Measurements from ENCODE around the gene RUNX3.

The RUNX3 gene

DNA sequence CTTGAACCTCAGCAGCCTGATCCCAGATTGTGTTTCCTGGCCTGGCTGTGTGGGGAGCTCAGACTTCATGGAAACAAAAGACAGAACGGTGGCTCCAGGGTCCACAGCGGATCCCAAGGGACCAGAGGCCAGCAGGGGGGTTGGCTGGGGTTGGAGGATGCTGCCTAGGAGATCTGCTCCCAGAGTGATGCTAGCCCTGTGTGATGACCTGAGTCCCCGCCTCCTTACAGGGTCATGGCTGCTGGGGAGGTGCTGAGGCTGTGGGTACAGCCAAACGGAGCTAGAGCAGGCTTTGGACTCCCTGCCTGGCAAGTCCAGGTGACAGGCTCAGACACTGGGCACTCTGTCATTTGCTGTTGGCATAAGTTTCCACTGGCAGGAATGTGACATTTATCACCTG, 11.5 kb upstream of the RUNX3 start:
- no peak overlapping the region for H3K27ac ChIP-seq (ENCODE audit: low read length)
- H3K27me3 ChIP-seq (replicated peaks; ENCODE audit: insufficient read depth, low read length) = no peaks in the 10 kb centered on the region
- TF ChIP-seq EZH2phosphoT487 (IDR thresholded peaks at IDR 0.05; ENCODE audit: low read length) (no peak), EZH2 (optimal IDR thresholded peaks at IDR 0.05; ENCODE audit: low read depth, low read length) (no peak)
- TF ChIP-seq, protein P1, sequence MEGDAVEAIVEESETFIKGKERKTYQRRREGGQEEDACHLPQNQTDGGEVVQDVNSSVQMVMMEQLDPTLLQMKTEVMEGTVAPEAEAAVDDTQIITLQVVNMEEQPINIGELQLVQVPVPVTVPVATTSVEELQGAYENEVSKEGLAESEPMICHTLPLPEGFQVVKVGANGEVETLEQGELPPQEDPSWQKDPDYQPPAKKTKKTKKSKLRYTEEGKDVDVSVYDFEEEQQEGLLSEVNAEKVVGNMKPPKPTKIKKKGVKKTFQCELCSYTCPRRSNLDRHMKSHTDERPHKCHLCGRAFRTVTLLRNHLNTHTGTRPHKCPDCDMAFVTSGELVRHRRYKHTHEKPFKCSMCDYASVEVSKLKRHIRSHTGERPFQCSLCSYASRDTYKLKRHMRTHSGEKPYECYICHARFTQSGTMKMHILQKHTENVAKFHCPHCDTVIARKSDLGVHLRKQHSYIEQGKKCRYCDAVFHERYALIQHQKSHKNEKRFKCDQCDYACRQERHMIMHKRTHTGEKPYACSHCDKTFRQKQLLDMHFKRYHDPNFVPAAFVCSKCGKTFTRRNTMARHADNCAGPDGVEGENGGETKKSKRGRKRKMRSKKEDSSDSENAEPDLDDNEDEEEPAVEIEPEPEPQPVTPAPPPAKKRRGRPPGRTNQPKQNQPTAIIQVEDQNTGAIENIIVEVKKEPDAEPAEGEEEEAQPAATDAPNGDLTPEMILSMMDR (IDR thresholded peaks at IDR 0.05; ENCODE audit: low read length) = no peak

DNA sequence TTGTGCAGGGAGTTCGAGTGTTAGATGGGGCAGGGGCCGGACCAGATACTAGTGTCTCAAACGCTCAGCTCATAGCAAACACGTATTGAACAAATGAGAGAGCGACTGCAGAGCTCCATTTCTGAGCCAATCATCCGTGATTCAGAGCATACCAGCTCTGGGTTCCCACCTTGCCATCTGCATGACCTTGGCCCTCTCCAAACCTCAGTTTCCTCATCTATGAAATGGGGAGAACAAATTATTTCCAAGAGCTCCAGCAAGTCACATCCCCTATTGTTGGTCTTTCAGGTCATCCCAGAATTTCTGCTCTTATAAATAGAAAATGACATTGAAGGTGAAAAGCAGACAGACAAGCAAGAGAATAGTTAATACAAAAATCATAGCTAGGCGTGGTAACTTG, 10.2 kb upstream of the RUNX3 start:
- TF ChIP-seq EZH2phosphoT487 (IDR thresholded peaks at IDR 0.05; ENCODE audit: low read length) (no peak), EZH2 (optimal IDR thresholded peaks at IDR 0.05; ENCODE audit: low read depth, low read length) (no peak)
- TF ChIP-seq, protein P1 (IDR thresholded peaks at IDR 0.05; ENCODE audit: low read length) = no peak
- Histone ChIP-seq H3K9ac (ENCODE audit: low read length) (no peak overlapping the region), H3K79me2 (ENCODE audit: low read length) (no peaks in the 10 kb centered on the region), H3K9me2 (replicated peaks; ENCODE audit: insufficient read depth, low read length) (no peaks in the 10 kb centered on the region), H3K9me3 (replicated peaks; ENCODE audit: insufficient read depth, low read length) (no peaks in the 10 kb centered on the region), H3K27me3 (replicated peaks; ENCODE audit: insufficient read depth, low read length) (no peaks in the 10 kb centered on the region), H3F3A (ENCODE audit: insufficient read depth, low read length) (no peaks in the 10 kb centered on the region), H3K4me2 (ENCODE audit: low read depth, low read length) (no peak overlapping the region), H2AFZ (ENCODE audit: low read length) (no peak overlapping the region), H3K36me3 (replicated peaks; ENCODE audit: insufficient read depth, low read length) (no peaks in the 10 kb centered on the region), H3K27ac (ENCODE audit: low read length) (no peak overlapping the region), H4K20me1 (ENCODE audit: insufficient read depth, low read length) (no peaks in the 10 kb centered on the region), H3K4me1 (ENCODE audit: low read length) (no peaks in the 10 kb centered on the region), H3K4me3 (ENCODE audit: low read length) (no peak overlapping the region)
- no peak for DNase-seq

More for the DNA sequence above, 11.5 kb upstream of the RUNX3 start:
- no peaks in the 10 kb centered on the region for H3K79me2 ChIP-seq (ENCODE audit: low read length)
- no peaks in the 10 kb centered on the region for H3K36me3 ChIP-seq (replicated peaks; ENCODE audit: insufficient read depth, low read length)
- H3K9me2 ChIP-seq (replicated peaks; ENCODE audit: insufficient read depth, low read length) = no peaks in the 10 kb centered on the region
- no peaks in the 10 kb centered on the region for H3K4me1 ChIP-seq (ENCODE audit: low read length)
- no peak for DNase-seq
- no peak overlapping the region for H2AFZ ChIP-seq (ENCODE audit: low read length)
- no peak overlapping the region for H3K4me2 ChIP-seq (ENCODE audit: low read depth, low read length)
- no peak overlapping the region for H3K4me3 ChIP-seq (ENCODE audit: low read length)
- no peaks in the 10 kb centered on the region for H4K20me1 ChIP-seq (ENCODE audit: insufficient read depth, low read length)
- H3K9ac ChIP-seq (ENCODE audit: low read length) = no peak overlapping the region
- no peaks in the 10 kb centered on the region for H3F3A ChIP-seq (ENCODE audit: insufficient read depth, low read length)
- no peaks in the 10 kb centered on the region for H3K9me3 ChIP-seq (replicated peaks; ENCODE audit: insufficient read depth, low read length)

DNA sequence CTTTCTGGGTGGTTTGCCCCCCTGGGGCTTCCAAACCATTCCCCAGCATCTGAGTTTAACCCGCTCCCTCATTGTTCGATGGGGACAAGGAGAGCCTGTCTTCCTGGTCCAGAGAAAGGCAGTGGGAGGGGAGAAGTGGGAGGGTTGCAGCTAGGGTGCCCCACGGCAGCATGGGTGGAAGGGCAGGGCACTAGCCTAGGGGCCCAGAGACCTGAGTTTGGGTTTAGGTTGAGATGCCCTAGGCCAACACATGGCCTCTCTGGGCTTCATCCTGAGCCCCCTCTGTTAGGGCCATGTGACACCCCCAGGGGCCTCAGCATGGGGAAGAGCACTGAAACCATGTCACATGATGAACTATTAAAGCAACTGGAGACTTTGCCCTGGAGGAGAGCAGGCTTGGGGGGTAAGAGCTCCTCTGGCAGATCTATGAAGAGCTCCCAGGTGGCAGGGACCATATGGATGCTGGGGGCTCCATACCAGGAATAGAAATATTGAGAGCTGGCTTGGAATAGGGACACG, 9.7 kb upstream of the RUNX3 start:
- no peak overlapping the region for H3K27ac ChIP-seq (ENCODE audit: low read length)
- TF ChIP-seq, protein P1 (IDR thresholded peaks at IDR 0.05; ENCODE audit: low read length) = no peak
- no peak for TF ChIP-seq EZH2 (optimal IDR thresholded peaks at IDR 0.05; ENCODE audit: low read depth, low read length)
- no peak for TF ChIP-seq EZH2phosphoT487 (IDR thresholded peaks at IDR 0.05; ENCODE audit: low read length)
- H4K20me1 ChIP-seq (ENCODE audit: insufficient read depth, low read length) = no peaks in the 10 kb centered on the region
- no peaks in the 10 kb centered on the region for H3K4me1 ChIP-seq (ENCODE audit: low read length)
- H3K36me3 ChIP-seq (replicated peaks; ENCODE audit: insufficient read depth, low read length) = no peaks in the 10 kb centered on the region
- H3K4me2 ChIP-seq (ENCODE audit: low read depth, low read length) = no peak overlapping the region
- no peak overlapping the region for H2AFZ ChIP-seq (ENCODE audit: low read length)
- no peaks in the 10 kb centered on the region for H3K9me3 ChIP-seq (replicated peaks; ENCODE audit: insufficient read depth, low read length)
- no peak overlapping the region for H3K4me3 ChIP-seq (ENCODE audit: low read length)
- H3K9ac ChIP-seq (ENCODE audit: low read length) = no peak overlapping the region
- no peaks in the 10 kb centered on the region for H3F3A ChIP-seq (ENCODE audit: insufficient read depth, low read length)
- no peaks in the 10 kb centered on the region for H3K79me2 ChIP-seq (ENCODE audit: low read length)
- no peaks in the 10 kb centered on the region for H3K27me3 ChIP-seq (replicated peaks; ENCODE audit: insufficient read depth, low read length)
- DNase-seq = no peak
- no peaks in the 10 kb centered on the region for H3K9me2 ChIP-seq (replicated peaks; ENCODE audit: insufficient read depth, low read length)
